OCI-LY1 (cell line): ENCODE measurements around the gene NEU1.
"Not testable (repeated sequence)": the region's sequence is repeated elsewhere in the genome, so short reads cannot be mapped to it uniquely, and the experiment has no call there.

ENCODE experiments used
- CTCF ChIP-seq: fragments of 200-600 bp; sonication (generic), shearing (Covaris generic); IDR thresholded peaks from 2 replicates; pipeline ENCODE4 v1.5.1; 2017; ENCODE audit warnings: mild to moderate bottlenecking, antibody characterized with exemption, low read length, moderate library complexity, mixed read lengths
- EZH2 ChIP-seq: fragments of 200-600 bp; sonication (generic), shearing (Covaris generic); IDR thresholded peaks from 2 replicates; pipeline ENCODE4 v1.8.0; 2017; ENCODE audit warnings: borderline replicate concordance, mixed run types, mild to moderate bottlenecking, antibody characterized with exemption, low read length, moderate library complexity, mixed read lengths

- TF ChIP-seq CTCF, EZH2: not testable (repeated sequence)
Observed at GRCh38 chr6:31909298-31909697, 46.7 kb upstream of the NEU1 start.
